Sigmoid colon (tissue), 4 donors: ENCODE data around the gene CYP26A1.

Experiments
- EP300 ChIP-seq, 4 donors: sonication (generic); formaldehyde crosslinking; IDR thresholded peaks; one replicate each; pipeline ENCODE4 v1.6.1; 2017; ENCODE audit warnings: antibody characterized with exemption in 4 of 4
- POLR2A ChIP-seq, 2 donors: fragments of 450-650 bp; IDR thresholded peaks; one replicate each; pipeline ENCODE4 v1.6.1; 2016; ENCODE audit warnings: antibody characterized with exemption in 2 of 2, mild to moderate bottlenecking in 2 of 2, moderate library complexity in 2 of 2
- POLR2AphosphoS5 ChIP-seq, 4 donors: sonication (generic); formaldehyde crosslinking; IDR thresholded peaks; one replicate each; pipeline ENCODE4 v1.6.1; 2017; ENCODE audit warnings: antibody characterized with exemption in 4 of 4
- TF ChIP-seq, protein P1 (sequence below), 4 experiments: fragments of 450-650 bp in 3 of 4; fragments of 200-600 bp in 1 of 4; IDR thresholded peaks; one replicate each; pipeline ENCODE4 v1.5.1; 2016 to 2019; ENCODE audit warnings: antibody characterized with exemption in 4 of 4, mild to moderate bottlenecking in 3 of 4, moderate library complexity in 2 of 4

DNA sequence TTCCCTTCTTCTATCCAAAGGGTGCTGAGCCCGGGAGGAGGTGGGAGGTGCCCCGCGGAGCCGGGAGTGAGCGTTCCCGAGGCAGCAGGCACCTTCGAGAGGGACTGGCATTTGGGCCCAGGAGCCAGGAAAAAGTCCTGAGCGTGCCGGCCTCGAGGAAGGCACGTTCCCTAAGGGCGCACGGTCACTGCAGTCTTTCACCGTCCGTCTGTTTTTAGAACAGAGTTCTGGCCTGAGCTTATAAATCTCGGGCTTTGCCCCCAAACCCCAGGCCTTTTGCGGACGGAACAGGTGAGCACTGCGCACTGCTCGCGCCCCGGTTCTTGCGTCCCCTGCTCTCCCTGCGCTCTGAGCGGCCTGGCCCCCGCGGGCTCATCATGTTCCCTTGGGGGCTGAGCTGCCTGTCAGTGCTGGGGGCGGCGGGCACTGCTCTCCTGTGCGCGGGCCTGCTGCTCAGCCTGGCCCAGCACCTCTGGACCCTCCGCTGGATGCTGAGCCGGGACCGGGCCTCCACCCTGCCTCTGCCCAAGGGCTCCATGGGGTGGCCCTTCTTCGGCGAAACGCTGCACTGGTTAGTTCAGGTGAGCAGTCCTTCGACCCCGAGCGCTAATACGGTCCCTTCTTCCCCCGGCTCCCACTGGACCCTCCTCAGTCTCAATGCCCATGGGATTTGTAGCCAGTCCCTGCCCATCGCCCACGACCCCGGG lies 12.7 kb upstream of the CYP26A1 start:
- TF ChIP-seq, protein P1, sequence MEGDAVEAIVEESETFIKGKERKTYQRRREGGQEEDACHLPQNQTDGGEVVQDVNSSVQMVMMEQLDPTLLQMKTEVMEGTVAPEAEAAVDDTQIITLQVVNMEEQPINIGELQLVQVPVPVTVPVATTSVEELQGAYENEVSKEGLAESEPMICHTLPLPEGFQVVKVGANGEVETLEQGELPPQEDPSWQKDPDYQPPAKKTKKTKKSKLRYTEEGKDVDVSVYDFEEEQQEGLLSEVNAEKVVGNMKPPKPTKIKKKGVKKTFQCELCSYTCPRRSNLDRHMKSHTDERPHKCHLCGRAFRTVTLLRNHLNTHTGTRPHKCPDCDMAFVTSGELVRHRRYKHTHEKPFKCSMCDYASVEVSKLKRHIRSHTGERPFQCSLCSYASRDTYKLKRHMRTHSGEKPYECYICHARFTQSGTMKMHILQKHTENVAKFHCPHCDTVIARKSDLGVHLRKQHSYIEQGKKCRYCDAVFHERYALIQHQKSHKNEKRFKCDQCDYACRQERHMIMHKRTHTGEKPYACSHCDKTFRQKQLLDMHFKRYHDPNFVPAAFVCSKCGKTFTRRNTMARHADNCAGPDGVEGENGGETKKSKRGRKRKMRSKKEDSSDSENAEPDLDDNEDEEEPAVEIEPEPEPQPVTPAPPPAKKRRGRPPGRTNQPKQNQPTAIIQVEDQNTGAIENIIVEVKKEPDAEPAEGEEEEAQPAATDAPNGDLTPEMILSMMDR (IDR thresholded peaks at IDR 0.05) = no peak
- TF ChIP-seq EP300 (IDR thresholded peaks at IDR 0.05) = no peak
- TF ChIP-seq POLR2A (IDR thresholded peaks at IDR 0.05) = no peak
- TF ChIP-seq POLR2AphosphoS5 (IDR thresholded peaks at IDR 0.05) = no peak
